CD4-positive, alpha-beta T cell (primary cell): ENCODE measurements around the gene DCUN1D2. TPM values are rescaled to one million over a fixed set of nuclear protein-coding genes. Genes with fewer than 3 reads are reported as not detected.

Experiments
- ATAC-seq: fragments of 200-7000 bp; cut with Tn5 transposase; one replicate; pipeline ENCODE4 v1.10.0; 2022; ENCODE audit warnings: mild to moderate bottlenecking; ENCODE audit not compliant: poor library complexity
- CTCF ChIA-PET: fragments of 350-600 bp; sonication (Branson Sonifier 250); formaldehyde crosslinking; loops from one replicate; lab custom pipeline; 2021; ENCODE audit warnings: antibody characterized with exemption, inconsistent platforms; lab: Charles Lee
- POLR2A ChIA-PET: fragments of 350-600 bp; sonication (Branson Sonifier 250); formaldehyde crosslinking; loops from one replicate; lab custom pipeline; 2021; ENCODE audit warnings: antibody characterized with exemption, inconsistent platforms; lab: Charles Lee
- DNase-seq, 14 experiments: peaks; one replicate each; pipeline ENCODE4 v3.0.0-alpha.2; 2013 to 2020; ENCODE audit warnings: mixed read lengths in 2 of 14
- H3K27ac ChIP-seq, 2 donors: one replicate each; pipeline versions ENCODE4 v1.5.1 to v1.7.0; 2013; ENCODE audit warnings: low read length in 2 of 2, low read depth in 1 of 2, mild to moderate bottlenecking in 1 of 2
- H3K27me3 ChIP-seq, 2 experiments: 1 replicate in 1 of 2; 2 replicates in 1 of 2; pipeline versions ENCODE4 v1.6.1 to v1.7.0; 2013; ENCODE audit warnings: low read length in 2 of 2, control low read depth in 1 of 2, mild to moderate bottlenecking in 1 of 2, moderate library complexity in 1 of 2; ENCODE audit not compliant: insufficient read depth in 2 of 2, control insufficient read depth in 1 of 2
- H3K36me3 ChIP-seq: one replicate; pipeline ENCODE4 v1.6.1; 2013; ENCODE audit warnings: low read length, control low read depth; ENCODE audit not compliant: insufficient read depth
- H3K4me1 ChIP-seq: one replicate; pipeline ENCODE4 v1.6.1; 2013; ENCODE audit warnings: low read length, control low read depth; ENCODE audit not compliant: insufficient read depth
- H3K4me3 ChIP-seq: one replicate; pipeline ENCODE4 v1.5.1; 2013; ENCODE audit warnings: mild to moderate bottlenecking, low read length, moderate library complexity
- H3K9me3 ChIP-seq, 2 experiments: 1 replicate in 1 of 2; 2 replicates in 1 of 2; pipeline versions ENCODE4 v1.6.1 to v1.7.0; 2013; ENCODE audit warnings: low read length in 2 of 2, mild to moderate bottlenecking in 2 of 2, control low read depth in 1 of 2, moderate library complexity in 1 of 2; ENCODE audit not compliant: control insufficient read depth in 1 of 2, insufficient read depth in 1 of 2
- H3K27ac Mint-ChIP-seq: one replicate; pipeline ENCODE4 v1.8.0; 2020; ENCODE audit warnings: mixed read lengths
- H3K27me3 Mint-ChIP-seq: one replicate; pipeline ENCODE4 v1.8.0; 2021; ENCODE audit warnings: mixed read lengths
- H3K36me3 Mint-ChIP-seq: one replicate; pipeline ENCODE4 v1.8.0; 2021; ENCODE audit warnings: low read depth, mixed read lengths
- H3K4me1 Mint-ChIP-seq: one replicate; pipeline ENCODE4 v1.8.0; 2021; ENCODE audit warnings: low read depth, mixed read lengths
- H3K4me3 Mint-ChIP-seq: one replicate; pipeline ENCODE4 v1.8.0; 2020; ENCODE audit warnings: mild to moderate bottlenecking, mixed read lengths
- H3K9me3 Mint-ChIP-seq: one replicate; pipeline ENCODE4 v1.8.0; 2020; ENCODE audit warnings: mixed read lengths
- CTCF ChIP-seq: fragments of 200-600 bp; IDR thresholded peaks from one replicate; pipeline ENCODE4 v1.8.0; 2022; ENCODE audit warnings: antibody characterized with exemption, mild to moderate bottlenecking
- intact Hi-C, 2 experiments: fragments of 100-400 bp; cut with DNase I in 1 of 2; cut with micrococcal nuclease in 1 of 2; formaldehyde crosslinking; loops; one replicate each; pipeline versions ENCODE4 v1.15.1 to v1.9.0; 2023 to 2025; cut with DNase I, micrococcal nuclease
- total RNA-seq, 174 experiments: library from RNA in 2 of 174; stranded (reverse) in 2 of 174; gene quantifications; one replicate each; pipeline ENCODE4 v1.2.3 and lab custom pipeline; 2021 to 2026

Gene DCUN1D2
- total RNA-seq, 2 experiments from 2014 or later: 16.2 to 18.9 TPM

DNA sequence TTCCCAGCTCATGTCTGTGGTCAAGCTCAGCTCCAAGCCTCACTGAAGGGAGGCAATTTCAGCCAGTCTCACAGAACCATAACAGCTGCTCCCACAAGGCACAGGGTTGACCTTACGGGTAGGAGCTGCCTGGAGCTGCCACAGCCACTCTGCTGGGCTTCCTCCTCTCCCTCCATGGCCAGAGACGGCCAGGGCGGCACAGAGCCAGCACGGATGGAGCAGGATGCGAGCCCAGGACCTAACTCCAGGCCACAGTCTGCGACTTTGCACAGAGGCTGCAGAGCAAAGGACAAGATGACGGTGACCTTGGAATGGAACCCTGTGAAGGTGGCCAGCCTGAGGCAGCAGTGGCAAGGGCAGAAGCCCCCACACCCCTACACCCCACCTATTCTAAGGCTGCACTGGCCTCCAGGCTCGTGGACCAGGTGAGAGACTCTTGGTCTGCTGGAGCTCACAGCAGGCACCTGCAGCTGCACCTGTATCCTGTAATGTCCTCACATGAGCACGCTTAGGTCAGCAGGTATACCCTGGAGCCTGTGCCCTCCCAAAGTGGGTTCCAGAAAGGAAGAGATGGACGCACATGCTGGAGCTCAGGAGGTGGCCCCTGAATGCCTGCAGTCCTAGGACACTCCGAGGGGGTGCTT, 66.9 kb downstream of the DCUN1D2 start:
- no peaks in the 10 kb centered on the region for H3K9me3 ChIP-seq
- no peak for ATAC-seq
- Mint-ChIP-seq H3K4me3 (no peak overlapping the region), H3K27me3 (no peaks in the 10 kb centered on the region), H3K36me3 (no peaks in the 10 kb centered on the region), H3K4me1 (no peaks in the 10 kb centered on the region), H3K27ac (no peak overlapping the region), H3K9me3 (no peaks in the 10 kb centered on the region)
- H3K27me3 ChIP-seq: no peaks in the 10 kb centered on the region
- no peak for DNase-seq
- H3K36me3 ChIP-seq: no peaks in the 10 kb centered on the region
- H3K4me3 ChIP-seq: no peak overlapping the region
- intact Hi-C loops: no loop called here
- TF ChIP-seq CTCF: no peak
- ChIA-PET CTCF (no interaction called here), POLR2A (no interaction called here)
- H3K4me1 ChIP-seq: no peaks in the 10 kb centered on the region
- H3K27ac ChIP-seq: no peak overlapping the region

- H3K4me1 ChIP-seq: no peaks in the 10 kb centered on the region
- no peak for TF ChIP-seq CTCF
- no peaks in the 10 kb centered on the region for H3K36me3 ChIP-seq
- no peak overlapping the region for H3K4me3 Mint-ChIP-seq
- H3K27me3 Mint-ChIP-seq: no peaks in the 10 kb centered on the region
- POLR2A ChIA-PET: no interaction called here
- CTCF ChIA-PET: no interaction called here
- no peak overlapping the region for H3K27ac Mint-ChIP-seq
- H3K4me3 ChIP-seq: no peak overlapping the region
- H3K9me3 Mint-ChIP-seq: no peaks in the 10 kb centered on the region
- no peaks in the 10 kb centered on the region for H3K9me3 ChIP-seq
- intact Hi-C loops: no loop called here
- H3K4me1 Mint-ChIP-seq: no peaks in the 10 kb centered on the region
- no peak for ATAC-seq
- H3K27me3 ChIP-seq: no peaks in the 10 kb centered on the region
- H3K27ac ChIP-seq: no peak overlapping the region
- no peaks in the 10 kb centered on the region for H3K36me3 Mint-ChIP-seq
- DNase-seq: no peak
These were observed 67.5 kb downstream of the DCUN1D2 start for GRCh38 chr13:113422807-113423519.

GRCh38 chr13:113421673-113422270, 68.7 kb downstream of the DCUN1D2 start:
- no peaks in the 10 kb centered on the region for H3K9me3 Mint-ChIP-seq
- Histone ChIP-seq H3K9me3 (peaks cover 0 to 5% of the 10 kb centered on the region in 2 experiments), H3K27me3 (peaks cover 0 to 3% of the 10 kb centered on the region in 2 experiments), H3K4me1 (no peaks in the 10 kb centered on the region), H3K36me3 (no peaks in the 10 kb centered on the region), H3K4me3 (no peak overlapping the region), H3K27ac (no peak overlapping the region)
- no peaks in the 10 kb centered on the region for H3K4me1 Mint-ChIP-seq
- ATAC-seq (no peak), DNase-seq (no peak)
- H3K4me3 Mint-ChIP-seq: no peak overlapping the region
- no peaks in the 10 kb centered on the region for H3K27me3 Mint-ChIP-seq
- ChIA-PET POLR2A (no interaction called here), CTCF (no interaction called here)
- intact Hi-C loops: no loop called here
- no peak overlapping the region for H3K27ac Mint-ChIP-seq
- TF ChIP-seq CTCF: no peak
- H3K36me3 Mint-ChIP-seq: no peaks in the 10 kb centered on the region
